HG03520 (cell line): ENCODE measurements around the gene SIPA1L2.
A peak's percentile ranks its signal among the peaks of the same experiment; 100 is the strongest.
"Not testable (repeated sequence)": the region's sequence is repeated elsewhere in the genome, so short reads cannot be mapped to it uniquely, and the experiment has no call there.

Experiments used
- ATAC-seq: cut with Tn5 transposase; IDR thresholded peaks from one replicate; pipeline ENCODE4 v1.9.1; 2021; ENCODE audit warnings: mild to moderate bottlenecking, moderate library complexity; ENCODE audit not compliant: unreplicated experiment

Gene SIPA1L2

GRCh38 chr1:232620356-232620969 is 9.5 kb downstream of the SIPA1L2 start:
- ATAC-seq, result no peak

- ATAC-seq, result no peak
Measured at GRCh38 chr1:232617237-232617636, 12.7 kb downstream of the SIPA1L2 start.

DNA sequence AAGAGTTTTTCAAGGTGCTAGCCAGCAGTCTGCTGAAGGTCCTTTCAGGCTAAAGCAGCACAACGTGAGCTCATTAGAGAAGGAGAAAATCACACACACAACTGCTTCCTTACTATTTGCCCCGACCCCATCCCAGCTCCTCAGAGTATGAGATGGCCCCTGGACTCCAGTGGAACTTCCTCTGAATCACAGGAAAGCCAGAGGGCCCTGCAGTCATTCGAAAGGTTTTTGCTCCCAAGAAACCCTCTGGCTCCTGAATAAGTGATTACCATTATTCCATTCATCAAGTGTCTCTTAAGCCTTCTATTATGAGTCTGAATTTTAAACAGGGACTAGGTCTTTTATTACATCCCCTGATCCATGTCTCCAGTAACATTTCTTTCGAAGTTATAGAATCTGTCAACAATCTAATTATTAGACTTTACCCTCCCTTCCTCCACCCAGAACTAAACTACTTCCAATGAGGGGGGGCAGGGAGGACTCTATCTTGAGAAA is 14.6 kb downstream of the SIPA1L2 start:
- ATAC-seq, result no peak

DNA sequence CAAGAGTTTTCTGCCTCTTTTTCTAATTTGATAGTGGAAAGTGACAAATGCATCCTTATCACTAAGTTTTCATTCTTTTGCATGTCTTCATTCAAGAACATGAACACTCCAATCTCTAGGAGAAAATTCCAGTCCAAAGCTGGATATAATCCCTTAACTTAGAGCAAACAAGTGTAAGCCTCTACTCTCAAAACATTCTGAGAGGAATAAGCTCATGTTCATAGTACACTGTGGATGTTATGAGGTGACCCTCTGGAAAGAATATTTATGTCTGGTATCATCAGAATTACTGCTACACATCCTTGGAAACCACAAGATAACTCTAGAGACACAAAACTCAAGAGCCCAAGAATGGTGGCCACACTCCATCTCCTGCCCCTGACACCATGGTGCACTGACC is 15.1 kb downstream of the SIPA1L2 start:
- no peak for ATAC-seq

DNA sequence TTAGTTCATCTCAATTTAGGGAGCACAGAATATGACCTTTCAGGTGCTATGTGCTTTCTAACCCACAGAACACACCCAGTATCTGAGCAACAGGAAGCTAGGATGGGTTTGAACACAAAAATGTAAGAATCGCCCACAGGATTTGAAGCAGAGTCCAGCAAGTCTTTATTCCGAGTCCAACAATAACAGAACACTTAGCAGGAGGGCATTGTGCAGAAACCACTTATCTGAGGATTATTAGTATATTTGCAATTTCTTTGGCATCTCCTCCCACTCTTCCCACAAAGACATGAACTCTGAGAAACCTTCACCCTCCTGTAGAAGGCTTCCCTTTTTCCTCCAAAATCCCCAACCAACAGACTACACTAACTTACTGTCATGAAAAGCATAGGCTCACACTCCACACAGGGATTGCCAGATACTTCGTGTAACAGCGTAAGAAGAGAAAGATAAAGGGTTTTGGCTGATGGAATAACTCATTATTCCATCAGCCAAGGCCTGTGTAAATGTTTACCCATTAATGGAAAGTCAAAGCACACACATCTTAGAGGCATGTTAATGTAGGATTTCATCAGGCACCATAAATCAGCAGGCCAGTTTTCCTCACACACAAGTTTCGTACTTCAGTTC is 16.1 kb downstream of the SIPA1L2 start:
- ATAC-seq, result no peak

DNA sequence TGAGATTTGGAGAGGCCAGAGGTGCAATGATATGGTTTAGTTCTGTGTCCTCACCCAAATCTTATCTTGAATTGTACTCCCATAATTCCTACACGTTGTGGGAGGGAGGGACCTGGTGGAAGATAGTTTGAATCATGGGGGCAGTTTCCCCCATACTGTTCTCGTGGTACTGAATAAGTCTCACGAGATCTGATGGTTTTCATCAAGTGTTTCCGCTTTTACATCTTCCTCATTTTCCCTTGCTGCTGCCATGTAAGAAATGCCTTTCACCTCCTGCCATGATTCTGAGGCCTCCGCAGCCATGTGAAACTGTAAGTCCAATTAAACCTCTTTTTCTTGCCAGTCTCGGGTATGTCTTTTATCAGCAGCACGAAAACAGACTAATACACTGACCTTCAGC is 17.1 kb downstream of the SIPA1L2 start:
- not testable (repeated sequence) for ATAC-seq

DNA sequence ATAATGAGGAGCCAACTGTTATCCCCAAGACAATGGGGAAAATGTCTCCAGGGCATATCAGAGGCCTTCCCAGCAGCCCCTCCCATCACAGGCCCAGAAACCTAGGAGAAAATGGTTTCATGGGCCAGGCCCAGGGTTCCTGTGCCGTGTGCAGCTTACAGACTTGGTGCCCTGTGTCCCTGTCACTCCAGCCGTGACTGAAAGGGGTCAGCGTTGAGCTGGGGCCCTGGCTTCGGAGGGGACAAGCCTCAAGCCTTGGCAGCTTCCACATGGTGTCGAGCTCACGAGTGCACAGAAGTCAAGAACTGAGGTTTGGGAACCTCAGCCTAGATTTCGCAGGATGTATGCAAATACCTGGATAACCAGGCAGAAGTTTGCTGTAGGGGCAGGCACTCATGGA is 18.1 kb downstream of the SIPA1L2 start:
- ATAC-seq, result no peak

DNA sequence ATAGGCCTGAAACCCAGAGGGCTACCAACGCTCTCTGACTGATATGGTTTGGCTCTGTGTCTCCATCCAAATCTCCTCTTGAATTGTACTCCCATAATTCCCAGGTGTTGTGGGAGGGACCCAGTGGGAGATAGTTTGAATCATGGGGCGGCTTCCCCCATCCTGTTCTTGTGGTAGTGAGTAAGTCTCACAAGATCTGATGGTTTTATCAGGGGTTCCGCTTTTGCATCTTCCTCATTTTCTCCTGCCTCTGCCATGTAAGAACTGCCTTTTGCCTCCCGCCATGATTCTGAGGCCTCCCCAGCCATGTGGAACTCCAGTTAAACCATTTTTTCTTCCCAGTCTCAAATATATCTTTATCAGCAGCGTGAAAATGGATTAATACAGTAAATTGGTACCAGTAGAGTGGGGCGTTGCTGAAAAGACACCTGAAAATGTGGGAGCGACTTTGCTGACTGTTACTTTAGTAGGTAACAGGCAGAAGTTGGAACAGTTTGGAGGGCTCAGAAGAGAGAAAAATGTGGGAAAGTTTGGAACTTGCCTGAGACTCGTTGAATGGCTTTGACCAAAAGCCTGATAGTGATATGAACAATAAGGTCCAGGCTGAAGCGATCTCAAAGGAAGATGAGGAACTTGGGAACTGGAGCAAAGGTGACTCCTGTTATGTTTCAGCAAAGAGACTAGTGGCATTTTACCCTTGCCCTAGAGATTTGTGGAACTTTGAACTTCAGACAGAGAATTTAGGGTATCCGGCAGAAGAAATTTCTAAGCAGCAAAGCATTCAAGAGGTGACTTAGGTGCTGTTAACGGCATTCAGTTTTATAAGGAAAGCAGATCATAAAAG is 18.8 kb downstream of the SIPA1L2 start:
- not testable (repeated sequence) for ATAC-seq

DNA sequence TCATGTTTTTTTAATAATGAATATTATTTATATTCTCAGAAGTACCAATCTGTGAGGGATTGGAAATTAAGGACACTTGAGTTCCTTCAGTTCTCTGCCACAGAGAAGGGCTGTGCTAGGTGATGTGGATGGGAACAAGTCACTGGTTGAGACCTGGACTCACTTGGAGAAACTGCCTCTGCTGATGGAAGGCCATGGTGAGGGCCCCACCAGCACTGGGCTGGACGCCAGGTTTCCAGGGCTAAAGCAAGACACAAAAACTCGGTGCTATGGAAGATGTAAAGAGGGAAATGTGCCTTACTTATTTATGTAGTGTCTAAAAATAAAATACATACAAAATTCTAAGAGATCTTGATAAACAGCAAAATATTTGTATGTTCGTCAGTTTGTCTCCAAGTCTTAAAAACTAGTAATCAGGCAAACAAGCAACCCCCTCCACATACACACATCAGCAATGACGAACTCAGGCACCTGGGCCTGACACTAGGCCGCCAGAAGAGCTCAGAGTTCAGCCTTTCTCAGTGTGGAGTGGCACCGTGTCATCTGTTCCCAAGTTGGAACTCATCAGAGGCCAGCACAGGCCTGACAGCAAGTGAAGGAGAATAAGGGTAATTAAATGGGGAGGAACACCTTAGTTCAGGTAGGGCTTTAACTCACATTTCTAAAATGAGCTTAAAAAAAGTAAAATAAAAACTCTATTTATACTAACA is 19.6 kb downstream of the SIPA1L2 start:
- no peak for ATAC-seq

DNA sequence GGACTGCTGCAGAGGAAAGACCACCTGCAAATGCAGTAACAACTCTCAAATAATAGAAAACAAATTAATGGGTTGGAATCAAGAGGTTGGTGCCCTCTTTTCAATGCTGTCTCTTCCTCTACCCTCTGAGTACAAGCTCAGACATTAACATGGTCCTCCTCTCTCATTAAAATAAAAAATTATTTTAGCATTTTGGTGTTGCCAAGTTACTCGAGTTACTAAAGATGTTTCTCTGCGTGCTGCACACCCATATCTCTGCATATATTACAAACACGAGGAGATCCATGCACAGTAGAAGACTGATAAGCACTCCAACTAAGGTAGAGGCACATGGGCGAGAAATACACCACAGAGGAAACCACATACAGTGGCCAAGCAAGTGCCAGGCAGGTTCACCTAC is 21.5 kb downstream of the SIPA1L2 start:
- no peak for ATAC-seq

DNA sequence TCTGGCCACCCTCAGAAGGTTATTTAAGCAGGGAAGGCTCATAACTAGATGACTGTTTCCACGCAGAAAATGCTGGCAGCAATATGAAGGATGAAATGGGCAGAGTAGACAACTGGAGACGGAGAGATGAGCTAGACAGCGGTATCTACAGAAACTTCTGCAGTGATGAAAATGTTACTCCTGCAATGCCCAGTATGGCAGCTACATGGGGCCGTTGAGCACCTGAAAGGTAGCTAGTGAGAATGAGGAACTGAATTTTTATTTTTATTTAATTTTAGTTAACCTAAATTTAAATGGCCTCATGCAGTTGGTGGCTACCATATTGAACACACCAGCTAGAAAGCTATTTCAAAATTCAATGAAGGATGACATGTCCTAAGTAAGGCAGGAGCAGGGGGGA is 27.3 kb downstream of the SIPA1L2 start:
- ATAC-seq, result no peak

GRCh38 chr1:232600424-232601258 is 29.3 kb downstream of the SIPA1L2 start:
- ATAC-seq, result no peak

- ATAC-seq, result peak; percentile 43
Measured at GRCh38 chr1:232599178-232600041, 30.5 kb downstream of the SIPA1L2 start.

- no peak for ATAC-seq
Measured at GRCh38 chr1:232598837-232599177, 31.1 kb downstream of the SIPA1L2 start.

GRCh38 chr1:232598133-232598532 is 31.8 kb downstream of the SIPA1L2 start:
- ATAC-seq, result no peak

GRCh38 chr1:232597721-232598120 is 32.2 kb downstream of the SIPA1L2 start:
- no peak for ATAC-seq

- no peak for ATAC-seq
Measured at GRCh38 chr1:232596666-232597303, 33.1 kb downstream of the SIPA1L2 start.

DNA sequence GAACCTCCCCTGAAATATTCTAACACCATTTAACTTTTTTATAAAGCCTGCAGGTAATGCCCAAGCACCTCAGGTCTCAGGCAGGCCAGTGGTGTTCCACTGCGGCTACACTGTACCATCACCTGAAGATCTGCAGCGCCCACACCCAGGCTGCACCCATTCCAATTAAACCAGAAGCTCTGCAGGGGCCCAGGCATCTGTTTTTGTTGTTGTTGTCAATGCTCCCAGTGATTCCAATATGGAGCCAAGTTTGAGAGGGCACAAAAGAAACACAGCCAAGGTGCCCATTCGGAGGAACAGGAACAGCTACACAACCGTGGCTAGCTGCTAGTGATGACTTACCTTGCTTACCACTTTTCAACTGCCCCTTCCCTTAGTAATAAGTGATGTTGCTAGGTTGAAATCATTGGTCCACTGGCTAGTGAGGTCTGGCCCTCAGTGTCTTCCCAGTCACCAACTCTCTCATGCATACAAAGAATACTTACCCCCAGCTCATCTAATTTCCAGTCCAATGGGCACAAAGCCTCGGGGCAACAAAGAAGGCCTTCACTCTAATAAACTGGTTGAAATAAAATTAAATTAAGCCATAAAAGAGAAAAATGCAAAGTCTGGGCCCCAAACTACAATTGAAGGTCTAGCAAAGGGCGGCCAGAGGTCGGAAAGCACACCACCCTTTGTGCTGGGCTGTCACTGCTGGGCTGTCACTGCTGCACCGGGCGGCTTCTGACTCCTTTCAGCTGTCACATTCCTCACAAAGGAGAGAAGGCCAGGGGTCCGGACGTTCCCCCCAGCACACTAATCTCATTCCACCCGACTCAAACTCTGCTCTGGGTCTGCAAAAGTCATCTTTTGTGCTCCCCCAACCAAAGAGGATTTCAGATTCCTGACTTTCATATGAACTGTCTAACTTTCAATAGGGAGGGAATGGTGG is 34.9 kb downstream of the SIPA1L2 start:
- ATAC-seq, result no peak
